Fibroblast of upper back skin (primary cell): ENCODE data around the gene NADSYN1.
A peak's percentile ranks its signal among the peaks of the same experiment; 100 is the strongest.
"Not testable (repeated sequence)": the region's sequence is repeated elsewhere in the genome, so short reads cannot be mapped to it uniquely, and the experiment has no call there.

Experiments
- DNase-seq: peaks from one replicate; pipeline ENCODE4 v3.0.0-alpha.2; 2013

NADSYN1 gene

DNA sequence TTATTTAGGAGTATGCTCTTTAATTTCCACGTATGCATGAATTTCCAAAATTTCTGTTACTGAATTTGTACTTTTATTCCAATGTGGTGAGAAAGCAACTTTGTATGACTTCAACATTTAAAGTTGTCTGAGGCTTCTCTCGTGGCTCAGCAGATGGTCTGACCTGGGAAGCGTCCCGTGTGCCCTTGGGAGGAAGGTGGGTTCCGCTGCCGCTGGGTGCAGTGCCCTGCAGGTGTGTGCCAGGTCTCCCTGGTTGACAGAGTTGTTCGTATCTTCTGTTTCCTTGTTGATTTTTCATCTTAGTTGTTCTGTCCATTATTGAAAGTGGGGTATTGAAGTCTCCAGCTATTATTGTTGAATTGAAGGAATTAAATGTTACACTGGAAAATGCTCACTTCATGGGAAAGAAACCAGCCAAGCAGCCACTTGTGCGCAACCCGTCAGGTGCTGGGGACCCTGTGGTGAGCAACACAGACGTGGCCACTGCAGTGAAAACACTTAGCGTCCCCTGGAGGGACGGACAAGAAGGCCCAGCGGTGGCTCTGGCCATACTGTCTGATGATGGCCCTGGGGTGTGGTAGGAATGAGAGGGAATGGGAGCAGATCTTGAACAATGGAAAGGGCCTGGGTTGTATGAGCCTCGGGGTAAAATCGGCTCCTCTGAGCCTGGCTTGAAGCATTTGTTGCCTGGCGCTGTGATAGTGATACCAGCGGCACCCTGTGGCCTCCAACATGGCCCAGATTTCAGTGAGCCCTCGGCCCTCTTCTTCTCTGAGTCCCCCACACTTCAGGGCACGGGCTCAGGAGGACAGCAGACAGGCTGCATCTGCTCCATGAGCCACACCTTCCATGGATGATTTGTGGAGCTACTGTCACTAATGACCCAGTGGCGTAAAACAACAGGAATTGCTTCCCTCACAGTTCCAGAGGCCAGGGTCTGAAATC is 42.6 kb downstream of the NADSYN1 start:
- DNase-seq: no peak

DNA sequence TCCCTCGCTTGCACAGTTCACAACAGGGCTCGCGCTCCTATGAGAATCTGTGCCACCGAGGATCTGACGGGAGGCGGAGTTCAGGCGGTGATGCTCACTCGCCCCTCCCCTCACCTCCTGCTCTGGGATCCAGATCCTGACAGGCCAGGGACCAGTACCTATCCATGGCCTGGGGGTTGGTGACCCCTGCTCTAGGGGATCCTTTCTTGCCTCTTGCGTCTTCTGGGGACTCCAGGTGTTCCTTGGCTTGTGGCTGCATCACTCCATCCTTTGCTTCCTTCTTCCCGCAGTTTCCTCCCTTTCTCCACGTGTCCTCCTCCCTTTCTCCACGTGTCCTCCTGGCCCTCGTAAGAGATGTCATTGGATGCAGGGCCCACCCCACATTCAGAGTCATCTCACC is 43.4 kb downstream of the NADSYN1 start:
- no peak for DNase-seq

DNA sequence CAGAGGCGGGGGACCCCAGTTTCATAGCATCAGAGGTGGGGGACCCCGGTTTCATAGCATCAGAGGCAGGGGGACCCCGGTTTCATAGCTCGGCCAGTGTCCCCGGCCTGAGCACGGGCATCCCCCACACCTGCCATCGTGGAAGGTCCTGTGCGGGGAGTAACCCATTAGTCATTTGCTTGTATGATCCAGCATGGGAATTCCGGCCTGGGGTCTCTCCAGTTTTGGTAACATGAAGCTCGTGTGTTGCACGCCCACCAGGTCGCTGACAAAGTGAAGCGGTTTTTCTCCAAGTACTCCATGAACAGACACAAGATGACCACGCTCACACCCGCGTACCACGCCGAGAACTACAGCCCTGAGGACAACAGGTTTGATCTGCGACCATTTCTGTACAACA is 45.1 kb downstream of the NADSYN1 start:
- DNase-seq: no peak

DNA sequence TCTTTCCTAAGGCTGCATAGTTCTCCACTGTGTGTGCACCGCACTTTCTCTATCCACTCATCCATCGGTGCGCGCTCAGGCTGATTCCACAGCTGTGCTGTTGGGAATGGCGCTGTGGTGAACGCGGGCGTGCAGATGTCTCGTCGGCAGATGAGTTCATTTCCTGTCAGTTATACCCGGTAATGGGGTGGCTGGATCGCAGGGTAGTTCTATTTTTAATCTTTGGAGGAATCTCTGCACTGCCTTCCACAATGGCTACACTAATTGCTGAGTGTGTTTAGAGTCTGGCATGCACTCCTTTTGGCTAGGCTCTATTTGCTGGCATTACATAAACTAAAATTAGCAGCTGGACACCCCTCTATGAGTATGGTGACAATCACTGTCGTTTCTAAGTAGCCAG is 46.1 kb downstream of the NADSYN1 start:
- peak; percentile 34 for DNase-seq

DNA sequence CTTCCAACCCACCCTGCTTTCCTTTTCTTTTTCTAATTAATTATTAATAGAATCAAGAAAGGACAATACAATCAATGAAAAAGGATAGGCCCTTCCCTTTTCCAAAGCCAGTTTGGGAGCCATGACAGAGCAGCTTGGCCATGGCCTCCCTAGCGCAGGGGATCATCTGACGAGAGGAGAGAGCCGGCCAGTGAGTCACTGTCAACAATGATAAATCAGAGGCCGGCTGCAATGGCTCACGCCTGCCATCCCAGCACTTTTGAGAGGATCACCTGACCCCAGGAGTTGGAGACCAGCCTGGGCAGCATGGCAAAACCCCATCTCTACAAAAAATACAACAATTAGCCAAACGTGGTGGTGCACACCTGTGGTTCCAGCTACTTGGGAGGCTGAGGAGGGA is 46.5 kb downstream of the NADSYN1 start:
- no peak for DNase-seq

DNA sequence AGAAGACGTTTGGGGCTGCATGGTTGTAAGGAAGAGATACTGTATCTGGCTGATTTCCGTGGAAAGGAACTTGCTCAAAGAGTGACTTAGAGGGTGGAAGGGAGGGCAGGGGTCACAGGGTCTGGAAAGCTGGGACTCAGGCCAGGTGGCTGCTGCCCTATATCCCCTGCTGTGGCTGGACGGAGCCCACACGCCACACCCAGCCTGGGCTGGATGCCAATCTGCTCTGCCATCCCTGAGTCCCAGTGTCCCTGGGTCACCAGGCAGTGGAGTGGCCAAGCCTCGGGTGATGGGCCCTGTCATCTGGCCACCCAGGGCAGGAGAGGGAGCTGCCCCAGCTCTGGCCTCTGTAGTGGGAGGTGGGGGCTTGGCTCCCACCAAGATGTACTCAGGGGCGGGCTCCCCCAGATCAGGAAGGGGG is 47.6 kb downstream of the NADSYN1 start:
- DNase-seq: no peak

DNA sequence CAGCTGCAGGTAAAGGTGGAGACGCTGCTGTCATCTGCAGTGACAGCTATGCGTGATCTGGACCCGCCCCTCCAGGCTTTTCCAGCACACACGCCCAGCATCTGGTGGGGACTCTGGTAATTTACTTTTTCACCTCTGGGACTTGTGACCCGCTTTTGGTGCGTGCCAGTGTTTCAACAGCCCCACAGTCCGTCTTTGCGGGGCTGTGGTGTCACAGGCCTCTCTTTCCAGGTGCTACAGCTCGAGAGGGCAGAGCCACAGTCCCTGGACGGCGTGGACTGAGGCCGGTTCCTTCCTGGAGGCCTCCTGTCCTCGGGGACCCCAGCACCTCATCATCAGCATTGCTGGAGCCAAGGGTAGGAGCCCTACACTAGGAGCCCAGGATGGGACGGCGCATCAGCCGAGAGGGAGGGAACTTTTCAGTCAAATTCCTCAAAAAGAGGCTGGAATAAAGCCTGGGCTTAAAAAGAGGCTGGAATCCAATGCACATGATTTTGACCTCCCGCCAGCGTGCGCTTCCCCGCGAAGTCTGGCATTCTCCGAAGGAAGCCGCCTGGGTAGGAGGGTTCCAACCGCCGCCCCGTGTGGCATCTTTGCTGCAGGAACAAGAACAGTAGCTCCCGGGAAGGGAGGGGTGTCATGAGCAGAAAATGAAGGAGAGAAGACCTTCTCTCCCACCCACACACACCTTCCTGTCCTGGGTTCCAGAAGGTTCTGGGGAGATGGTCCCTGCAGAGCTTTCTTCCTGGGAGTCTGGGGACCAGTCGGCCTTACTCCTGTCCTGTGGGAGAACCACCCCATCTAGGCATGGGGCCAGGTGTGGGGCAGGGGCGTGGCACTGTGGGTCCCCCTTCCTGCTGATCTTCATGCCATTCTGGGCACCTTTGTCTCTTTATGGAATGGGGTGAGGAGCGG is 48.3 kb downstream of the NADSYN1 start:
- DNase-seq: no peak

DNA sequence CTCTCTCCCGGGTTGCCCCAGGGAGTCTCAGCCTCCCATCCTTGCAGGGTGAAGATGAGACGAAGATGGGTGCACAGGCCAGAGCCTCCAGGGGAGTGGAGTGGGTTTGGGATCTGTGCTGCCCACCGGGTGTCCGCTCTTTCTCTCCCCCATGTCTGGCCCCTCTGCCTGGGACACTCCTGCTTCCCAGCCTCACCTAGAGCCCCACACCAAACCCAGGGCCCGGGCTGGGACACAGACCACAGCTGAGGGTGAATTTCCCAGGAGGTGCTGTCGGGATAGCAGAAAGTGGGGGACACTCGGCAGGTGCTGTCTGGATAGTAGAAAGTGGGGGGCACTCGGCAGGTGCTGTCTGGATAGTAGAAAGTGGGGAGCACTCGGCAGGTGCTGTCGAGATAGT is 49.0 kb downstream of the NADSYN1 start:
- DNase-seq: no peak

DNA sequence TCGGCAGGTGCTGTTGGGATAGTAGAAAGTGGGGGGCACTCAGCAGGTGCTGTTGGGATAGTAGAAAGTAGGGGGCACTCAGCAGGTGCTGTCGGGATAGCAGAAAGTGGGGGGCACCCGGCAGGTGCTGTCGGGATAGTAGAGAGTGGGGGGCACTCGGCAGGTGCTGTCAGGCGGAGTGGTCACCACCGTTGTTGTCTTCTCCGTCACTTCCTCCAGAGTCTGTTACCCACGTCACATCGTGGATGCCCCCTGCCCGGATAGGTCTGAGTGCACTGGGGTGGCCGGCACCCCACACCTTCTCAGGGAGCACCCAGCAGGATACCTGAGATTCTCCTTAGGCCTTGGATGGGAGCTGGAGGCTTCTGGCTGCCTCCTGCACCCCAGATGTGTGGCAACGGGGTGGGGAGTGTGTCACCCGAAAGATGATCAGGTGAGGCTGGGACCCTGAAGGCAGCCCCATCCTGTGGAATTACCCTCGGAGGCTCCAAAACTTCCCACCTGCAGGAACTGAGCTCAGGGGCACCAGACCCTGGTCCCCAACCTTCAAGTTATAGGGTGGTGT is 50.0 kb downstream of the NADSYN1 start:
- no peak for DNase-seq

DNA sequence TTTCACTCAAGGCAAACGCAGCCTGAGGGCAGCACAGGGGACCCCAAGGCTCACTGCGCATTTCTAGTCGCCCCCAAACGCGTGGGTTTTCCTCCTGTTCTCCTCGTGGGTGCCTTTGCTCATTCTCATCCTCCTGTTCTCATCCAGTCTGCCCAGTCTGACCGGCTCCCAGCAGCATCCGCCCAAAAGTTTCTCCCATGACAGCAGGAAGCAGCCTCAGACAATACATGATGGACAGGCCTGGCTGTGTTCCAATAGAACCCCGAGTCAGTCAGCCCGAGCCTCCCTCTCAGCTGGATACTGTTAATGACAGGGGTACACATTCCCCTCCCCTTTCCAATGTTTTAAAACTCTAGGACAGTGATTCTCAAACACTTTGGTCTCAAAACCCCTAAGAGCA is 51.5 kb downstream of the NADSYN1 start:
- DNase-seq: no peak

DNA sequence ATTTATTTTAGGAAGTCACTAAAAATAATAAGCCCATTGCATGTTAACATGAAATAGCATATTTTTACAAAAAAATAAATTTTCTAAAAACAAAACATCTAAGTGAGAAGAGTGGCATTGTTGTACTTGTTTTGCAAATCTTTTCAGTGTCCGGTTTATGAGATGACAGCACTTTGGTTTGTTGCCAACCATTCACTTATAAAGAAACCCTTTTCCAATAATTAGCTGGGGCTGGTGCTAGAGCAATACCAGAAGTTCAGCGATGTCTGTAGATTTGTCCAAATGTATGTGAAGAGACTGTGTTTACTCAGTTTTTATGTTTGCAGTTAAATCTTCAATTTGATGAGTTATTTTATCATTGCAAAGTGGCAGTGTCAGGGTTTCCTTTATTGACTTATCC is 52.0 kb downstream of the NADSYN1 start:
- DNase-seq: no peak

DNA sequence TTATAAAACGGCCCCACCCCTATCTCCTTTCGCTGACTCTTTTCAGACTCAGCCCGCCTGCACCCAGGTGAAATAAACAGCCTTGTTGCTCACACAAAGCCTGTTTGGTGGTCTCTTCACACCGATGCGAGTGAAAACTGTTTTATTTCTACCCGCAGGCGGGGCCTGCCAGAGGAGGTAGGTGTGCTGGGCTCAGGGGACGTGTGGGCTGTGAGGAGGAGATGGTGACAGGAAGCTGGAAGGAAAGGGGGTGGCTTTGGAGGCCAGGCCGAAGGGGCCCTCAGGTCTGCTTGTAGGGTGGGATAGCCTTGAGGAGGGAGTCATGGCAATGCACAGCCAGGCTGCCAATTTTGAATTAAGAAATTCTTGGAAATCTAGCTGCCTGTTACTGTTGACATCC is 52.8 kb downstream of the NADSYN1 start:
- no peak for DNase-seq

DNA sequence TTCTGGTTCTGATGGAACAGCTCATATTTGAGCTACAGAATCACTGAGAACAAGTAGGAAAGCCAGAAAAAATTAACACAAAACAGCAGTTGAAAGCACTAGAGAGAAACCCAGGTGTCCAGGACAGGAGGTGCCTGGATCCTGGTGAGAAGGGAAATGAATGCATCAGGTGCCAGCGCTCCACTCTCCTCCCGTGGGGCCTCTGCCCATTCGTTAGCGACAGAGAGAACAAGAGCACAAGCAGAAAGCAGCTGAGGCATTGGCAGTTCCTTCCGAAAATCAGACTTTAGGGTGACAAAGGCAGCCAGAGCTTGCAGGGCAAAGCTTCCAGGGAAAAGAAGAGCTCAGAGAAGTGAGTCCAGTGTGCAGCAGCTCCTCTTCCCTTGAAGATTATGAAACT is 54.1 kb downstream of the NADSYN1 start:
- DNase-seq: no peak

DNA sequence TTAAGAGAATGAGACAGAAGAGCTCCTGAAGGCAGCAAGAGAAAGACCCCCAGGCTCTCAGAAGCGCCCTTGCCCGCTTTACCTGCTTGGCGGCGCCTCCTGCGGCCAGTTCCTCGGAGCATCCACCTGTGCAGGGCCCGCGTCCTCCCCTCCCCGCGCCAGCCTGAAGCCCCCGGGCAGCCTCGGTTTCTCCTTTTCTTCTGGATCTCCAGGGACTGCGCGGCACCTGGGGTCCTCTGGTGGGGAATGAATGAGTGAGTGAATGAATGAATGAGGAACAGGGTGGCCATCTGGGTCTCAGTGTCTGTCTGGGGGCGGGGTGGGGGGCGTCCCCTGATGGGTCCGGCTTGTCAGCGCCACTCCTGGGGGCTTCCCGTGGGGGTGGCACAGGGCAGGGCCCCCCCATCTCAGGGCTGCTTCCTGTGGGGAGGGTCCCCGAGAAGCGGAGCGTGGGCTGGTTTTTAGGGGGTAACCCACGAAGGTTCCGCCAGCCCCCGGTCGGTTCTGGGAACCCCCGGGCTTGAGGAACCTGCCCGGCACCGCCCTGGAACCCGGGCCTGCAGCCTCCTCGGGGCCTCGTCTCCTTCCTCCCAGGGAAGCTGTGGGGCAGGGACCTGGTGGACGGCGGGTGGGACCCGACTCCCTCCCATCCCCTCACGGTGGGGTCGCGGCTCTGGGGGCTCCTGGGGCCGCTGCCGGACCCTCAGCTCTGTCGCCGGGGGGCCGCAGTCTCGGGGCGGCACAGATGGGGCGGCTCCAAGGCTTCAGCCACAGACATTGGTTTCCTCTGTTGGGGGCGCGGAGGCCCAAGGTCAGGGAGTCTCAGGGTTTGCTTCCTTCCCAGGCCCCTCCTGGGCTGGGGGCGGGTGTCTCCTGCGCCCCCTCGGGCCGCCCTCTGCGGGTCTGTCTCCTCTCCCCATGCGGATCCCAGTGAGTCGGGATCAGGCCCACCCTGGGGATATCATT is 65.8 kb downstream of the NADSYN1 start:
- no peak for DNase-seq

DNA sequence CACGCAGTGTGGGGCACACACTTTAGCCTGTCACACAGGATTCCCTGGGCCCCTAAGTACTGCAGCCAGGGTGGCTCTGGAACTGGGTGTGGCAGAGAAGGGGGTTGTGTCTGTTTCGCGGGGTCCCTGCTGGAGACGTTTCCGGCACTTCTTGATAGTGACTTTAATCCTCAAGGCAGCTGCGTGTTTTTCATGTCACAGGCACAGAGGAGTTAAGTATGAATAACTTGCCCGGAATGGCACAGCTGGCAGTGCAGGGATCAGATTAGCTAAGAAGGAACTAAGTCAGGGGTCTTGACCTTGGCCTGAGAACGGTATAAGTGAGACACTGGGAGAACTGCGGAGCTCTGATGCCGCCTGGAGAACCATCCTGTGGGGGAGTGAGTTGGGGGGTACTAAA is 66.5 kb downstream of the NADSYN1 start:
- DNase-seq: no peak

DNA sequence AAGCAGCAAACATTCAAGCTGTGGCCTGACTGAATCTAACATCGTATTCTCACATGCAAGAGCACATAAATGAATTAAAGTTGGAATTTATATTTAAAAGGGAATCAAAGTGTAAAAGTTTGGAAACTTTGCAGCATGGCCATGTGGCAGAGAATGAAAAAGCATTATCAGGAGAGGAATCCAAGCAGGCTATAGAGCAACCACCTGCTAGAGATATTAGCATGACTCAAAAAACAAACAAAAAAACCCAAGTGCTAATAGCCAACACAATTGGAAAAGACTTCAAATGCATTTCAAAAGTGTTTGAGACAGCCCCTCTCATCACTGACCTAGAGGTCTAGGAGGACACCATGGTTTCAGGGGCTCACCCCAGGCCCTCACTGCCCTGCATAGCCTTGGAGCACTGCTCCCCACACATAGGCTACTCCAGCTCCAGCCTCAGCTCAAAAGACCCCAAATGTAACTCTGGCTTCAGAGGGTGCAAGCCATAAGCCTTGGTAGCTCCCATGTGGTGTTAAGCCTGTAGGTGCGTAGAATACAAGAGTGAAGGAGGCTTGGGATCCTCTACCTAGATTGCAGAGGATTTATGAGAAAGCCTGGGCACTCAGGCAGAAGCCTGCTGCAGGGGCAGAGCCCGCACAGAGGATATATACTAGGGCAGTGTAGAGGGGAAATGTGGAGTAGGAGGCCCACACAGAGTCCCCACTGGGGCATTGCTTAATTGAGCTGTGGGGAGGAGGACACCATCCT is 72.4 kb downstream of the NADSYN1 start:
- no peak for DNase-seq

DNA sequence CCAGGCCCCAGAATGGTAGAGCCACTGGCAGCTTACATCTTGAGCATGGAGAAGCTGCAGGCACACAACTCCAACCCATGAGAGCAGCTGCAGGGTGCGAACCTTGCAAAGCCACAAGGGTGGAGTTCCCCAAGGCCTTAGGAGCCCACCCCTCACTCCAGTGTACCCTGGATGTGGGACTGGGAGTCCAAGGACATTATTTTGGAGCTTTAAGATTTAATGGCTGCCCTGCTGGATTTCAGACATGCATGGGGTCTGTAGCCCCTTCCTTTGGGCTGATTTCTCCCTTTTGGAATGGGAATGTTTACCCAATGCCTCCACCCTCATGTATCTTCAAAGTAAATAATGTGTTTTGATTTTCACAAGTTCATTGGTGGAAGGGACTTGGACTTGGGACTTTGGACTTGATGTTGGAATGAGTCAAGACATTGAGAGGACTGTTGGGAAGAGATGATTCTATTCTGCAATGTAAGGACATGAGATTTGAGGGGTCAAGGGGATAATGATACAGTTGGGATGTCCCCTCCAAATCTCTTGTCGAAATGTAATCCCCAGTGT is 73.0 kb downstream of the NADSYN1 start:
- DNase-seq: no peak

DNA sequence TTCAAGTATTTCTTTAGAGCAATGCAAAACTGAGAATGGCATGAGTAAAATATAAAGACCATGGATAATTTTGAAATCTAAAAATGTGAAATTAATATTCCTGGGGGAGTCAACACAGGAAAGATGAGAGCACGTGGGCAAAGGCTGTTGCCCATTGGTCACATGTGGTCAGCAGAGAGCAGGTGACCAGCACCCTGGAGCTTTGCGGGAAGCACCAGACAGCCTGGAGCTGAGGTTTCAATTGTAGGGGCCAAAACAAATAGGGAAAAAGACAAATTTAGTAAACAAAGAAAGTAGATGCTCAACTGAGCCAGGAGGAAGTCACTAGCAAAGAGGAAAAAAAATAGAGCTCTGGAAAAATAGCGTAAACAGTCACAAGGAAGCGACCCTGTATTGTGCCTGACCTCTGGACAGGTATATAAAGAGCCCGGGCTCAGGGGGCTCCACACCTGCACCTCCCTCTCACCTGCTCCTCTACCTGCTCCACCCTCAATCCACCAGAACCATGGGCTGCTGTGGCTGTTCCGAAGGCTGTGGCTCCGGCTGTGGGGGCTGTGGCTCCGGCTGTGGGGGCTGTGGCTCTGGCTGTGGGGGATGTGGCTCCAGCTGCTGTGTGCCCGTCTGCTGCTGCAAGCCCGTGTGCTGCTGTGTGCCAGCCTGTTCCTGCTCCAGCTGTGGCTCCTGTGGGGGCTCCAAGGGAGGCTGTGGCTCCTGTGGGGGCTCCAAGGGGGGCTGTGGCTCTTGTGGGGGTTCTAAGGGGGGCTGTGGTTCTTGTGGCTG is 74.0 kb downstream of the NADSYN1 start, which contains the start of gene KRTAP5-7:
TSS of gene KRTAP5-7 (plus strand) at position 472 of the 780 bp plus-strand sequence. CDS start at position 506, 34 bp downstream.
- not testable (repeated sequence) for DNase-seq

DNA sequence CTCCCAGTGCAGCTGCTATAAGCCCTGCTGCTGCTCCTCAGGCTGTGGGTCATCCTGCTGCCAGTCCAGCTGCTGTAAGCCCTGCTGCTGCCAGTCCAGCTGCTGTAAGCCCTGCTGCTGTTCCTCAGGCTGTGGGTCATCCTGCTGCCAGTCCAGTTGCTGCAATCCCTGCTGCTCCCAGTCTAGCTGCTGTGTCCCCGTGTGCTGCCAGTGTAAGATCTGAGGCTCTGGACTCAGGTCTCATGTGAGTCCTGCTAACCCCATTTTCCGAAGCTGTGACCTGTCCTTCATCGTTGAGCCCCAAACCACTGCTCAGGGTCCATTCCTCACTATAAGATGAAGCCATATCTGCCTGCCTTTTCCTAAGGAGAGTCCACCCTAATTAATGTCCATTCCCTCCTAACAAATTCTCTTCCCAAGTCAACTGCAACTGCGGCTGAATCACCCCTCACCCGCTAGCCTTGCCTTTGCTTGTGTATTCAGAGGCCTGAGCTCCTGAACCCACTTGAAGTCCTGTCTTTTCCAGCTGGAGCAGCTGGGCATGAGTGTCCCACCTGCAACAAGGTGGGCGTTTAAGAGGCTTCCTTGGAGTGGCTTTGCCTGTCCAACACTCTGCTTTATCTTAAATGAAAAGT is 74.7 kb downstream of the NADSYN1 start:
- no peak for DNase-seq

DNA sequence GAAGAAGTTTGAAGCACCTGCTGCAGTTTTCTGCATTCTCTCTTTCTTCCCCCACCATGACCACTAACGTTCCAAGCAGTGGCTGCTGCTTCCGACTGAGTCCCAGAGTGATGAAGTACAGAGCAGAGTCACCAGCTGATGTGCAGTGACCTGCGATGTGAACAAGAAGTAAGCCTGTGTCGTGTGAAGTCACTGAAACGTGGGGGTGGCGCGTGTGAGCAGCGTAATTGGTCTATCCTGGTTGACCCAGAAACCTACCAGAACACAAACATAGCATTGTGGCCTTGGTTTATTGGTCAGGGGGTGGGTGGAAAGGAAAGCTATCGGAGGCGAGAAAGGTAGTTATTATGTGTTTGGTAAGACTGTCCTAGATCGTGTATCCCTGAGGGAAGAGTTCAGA is 77.6 kb downstream of the NADSYN1 start:
- no peak for DNase-seq
